ENCODE measurements around the gene LRCH1. TPM values are rescaled to one million over a fixed set of nuclear protein-coding genes. Genes with fewer than 3 reads are reported as not detected.

LRCH1 gene
- total RNA-seq, 1 experiment from 2014 or later: 2.9 TPM

DNA sequence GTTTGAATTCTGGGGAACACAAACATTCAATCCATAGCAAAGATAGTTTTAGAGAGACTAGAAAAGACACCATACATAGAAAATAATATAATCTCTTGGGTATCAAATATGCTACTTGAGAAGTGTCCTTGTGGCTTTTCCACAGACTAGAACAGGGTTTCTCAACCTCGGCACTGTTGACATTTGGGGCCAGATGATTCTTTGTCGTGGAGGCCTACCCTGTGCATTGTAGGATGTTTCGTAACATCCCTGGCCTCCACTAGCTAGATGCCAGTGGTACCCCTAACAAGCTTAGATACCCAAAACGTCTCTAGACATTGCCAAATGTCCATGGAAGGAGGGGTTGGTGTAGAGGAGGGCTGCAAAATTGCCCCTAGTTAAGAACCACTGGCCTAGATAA is 246.2 kb downstream of the LRCH1 start:
- DNase-seq (ENCODE audit: low read depth): no peak

DNA sequence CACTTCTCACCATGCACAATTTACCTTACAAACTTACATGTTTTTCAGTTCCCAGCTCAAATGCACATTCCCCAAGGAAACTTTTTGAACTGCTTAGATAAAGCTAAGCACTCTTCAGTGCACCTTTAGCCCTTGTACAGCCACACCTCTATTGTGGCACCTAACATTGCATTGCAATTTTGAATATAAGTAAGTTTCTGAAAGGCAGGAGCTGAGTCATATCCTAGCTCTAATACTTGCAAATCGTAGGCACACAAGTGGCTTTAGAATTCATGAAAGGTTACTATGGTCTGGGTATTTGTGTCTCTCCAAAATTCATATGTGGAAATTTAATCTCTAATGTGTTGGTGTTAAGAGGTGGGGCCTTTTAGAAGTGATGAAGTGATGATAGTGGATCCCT is 248.9 kb downstream of the LRCH1 start:
- no peak for DNase-seq (ENCODE audit: low read depth)

Other genes starting within 250 kb of the LRCH1 start
- gene RUBCNL, start 165.9 kb upstream of the LRCH1 start, total RNA-seq (2014; rRNA removed; shearing (Covaris generic)): not detected in 2 replicates
- gene ESD, start 244.0 kb downstream of the LRCH1 start, total RNA-seq (2014; rRNA removed; shearing (Covaris generic)): 70.2 and 78.3 TPM in 2 replicates

Data from Daoy (cell line).